GM13976 (cell line): Measurements from ENCODE around the gene SRSF7.
"Not testable (repeated sequence)": the region's sequence is repeated elsewhere in the genome, so short reads cannot be mapped to it uniquely, and the experiment has no call there.

Experiments
- DNase-seq: peaks from one replicate; pipeline ENCODE4 v3.0.0; 2012; ENCODE audit warnings: low spot score
- in situ Hi-C: fragments of 300-500 bp; cut with MboI; formaldehyde crosslinking; loops from one replicate; pipeline ENCODE4 v1.12.0; 2022; ENCODE audit warnings: low sequenced_read_pairs, mixed read lengths, inconsistent platforms; ENCODE audit not compliant: unreplicated experiment
- TF ChIP-seq, protein P1 (sequence below): IDR thresholded peaks from 2 replicates; pipeline ENCODE4 v1.5.1; 2012; ENCODE audit warnings: borderline replicate concordance, mild to moderate bottlenecking; ENCODE audit not compliant: insufficient read depth; ENCODE audit errors: extremely low read depth, missing control alignments, control extremely low read depth

Gene SRSF7

GRCh38 chr2:38704664-38705063, 46.5 kb downstream of the SRSF7 start:
- no peak for DNase-seq
- TF ChIP-seq, protein P1, sequence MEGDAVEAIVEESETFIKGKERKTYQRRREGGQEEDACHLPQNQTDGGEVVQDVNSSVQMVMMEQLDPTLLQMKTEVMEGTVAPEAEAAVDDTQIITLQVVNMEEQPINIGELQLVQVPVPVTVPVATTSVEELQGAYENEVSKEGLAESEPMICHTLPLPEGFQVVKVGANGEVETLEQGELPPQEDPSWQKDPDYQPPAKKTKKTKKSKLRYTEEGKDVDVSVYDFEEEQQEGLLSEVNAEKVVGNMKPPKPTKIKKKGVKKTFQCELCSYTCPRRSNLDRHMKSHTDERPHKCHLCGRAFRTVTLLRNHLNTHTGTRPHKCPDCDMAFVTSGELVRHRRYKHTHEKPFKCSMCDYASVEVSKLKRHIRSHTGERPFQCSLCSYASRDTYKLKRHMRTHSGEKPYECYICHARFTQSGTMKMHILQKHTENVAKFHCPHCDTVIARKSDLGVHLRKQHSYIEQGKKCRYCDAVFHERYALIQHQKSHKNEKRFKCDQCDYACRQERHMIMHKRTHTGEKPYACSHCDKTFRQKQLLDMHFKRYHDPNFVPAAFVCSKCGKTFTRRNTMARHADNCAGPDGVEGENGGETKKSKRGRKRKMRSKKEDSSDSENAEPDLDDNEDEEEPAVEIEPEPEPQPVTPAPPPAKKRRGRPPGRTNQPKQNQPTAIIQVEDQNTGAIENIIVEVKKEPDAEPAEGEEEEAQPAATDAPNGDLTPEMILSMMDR = no peak
- in situ Hi-C loops = no loop called here

- in situ Hi-C loops, DNase-seq: not testable (repeated sequence)
Observed at GRCh38 chr2:38703336-38703735, 47.8 kb downstream of the SRSF7 start.

GRCh38 chr2:38702413-38702812, 48.7 kb downstream of the SRSF7 start:
- no peak for DNase-seq
- TF ChIP-seq, protein P1 = no peak
- in situ Hi-C loops = no loop called here

DNA sequence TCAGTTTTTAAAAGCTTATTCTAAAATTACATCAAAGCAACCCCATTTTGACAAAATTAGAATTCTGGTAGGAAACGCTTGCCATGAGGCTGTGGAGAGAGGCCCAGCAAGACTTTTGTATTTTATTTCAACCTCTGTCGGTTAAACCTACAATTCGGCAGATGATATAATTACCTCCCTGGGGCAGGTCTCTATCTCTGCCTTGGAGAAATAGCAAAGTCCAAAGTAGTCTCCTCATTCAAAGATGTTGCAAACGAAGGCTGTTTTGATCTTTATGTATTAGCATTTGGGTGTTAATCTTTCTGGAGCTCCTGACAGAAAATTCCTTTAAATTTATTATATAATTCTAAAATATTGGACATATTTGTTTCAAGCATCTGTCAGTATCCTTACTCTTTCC, 49.6 kb downstream of the SRSF7 start:
- no peak for DNase-seq
- in situ Hi-C loops = no loop called here
- TF ChIP-seq, protein P1 = no peak

DNA sequence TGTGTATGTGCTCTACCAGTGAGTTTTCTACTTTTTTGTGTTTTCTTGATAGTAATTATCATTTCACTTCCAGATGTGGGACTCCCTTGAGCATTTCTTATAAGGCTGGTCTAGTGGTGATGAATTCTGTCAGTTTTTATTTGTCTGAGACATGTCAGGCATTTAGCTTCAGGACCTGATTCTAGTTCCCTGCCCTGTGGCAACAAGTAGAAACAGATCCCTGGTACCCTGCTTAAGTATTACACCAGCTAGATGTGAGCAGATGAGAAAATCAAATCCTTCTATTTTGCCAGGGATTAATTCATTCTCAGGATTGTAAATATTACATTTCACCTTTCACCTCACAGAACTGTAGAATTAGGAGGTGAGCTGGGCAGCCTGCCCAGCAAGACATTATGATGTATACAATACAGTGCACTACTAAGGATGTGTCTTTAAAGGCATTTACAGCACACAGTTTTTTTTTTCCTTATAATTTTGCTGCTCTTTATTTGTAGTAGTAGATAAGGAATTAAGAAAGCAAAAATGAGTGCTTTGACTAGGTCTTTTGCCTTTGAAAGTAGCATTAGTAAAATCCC, 50.2 kb downstream of the SRSF7 start:
- no peak for DNase-seq
- TF ChIP-seq, protein P1 = no peak
- in situ Hi-C loops = no loop called here

DNA sequence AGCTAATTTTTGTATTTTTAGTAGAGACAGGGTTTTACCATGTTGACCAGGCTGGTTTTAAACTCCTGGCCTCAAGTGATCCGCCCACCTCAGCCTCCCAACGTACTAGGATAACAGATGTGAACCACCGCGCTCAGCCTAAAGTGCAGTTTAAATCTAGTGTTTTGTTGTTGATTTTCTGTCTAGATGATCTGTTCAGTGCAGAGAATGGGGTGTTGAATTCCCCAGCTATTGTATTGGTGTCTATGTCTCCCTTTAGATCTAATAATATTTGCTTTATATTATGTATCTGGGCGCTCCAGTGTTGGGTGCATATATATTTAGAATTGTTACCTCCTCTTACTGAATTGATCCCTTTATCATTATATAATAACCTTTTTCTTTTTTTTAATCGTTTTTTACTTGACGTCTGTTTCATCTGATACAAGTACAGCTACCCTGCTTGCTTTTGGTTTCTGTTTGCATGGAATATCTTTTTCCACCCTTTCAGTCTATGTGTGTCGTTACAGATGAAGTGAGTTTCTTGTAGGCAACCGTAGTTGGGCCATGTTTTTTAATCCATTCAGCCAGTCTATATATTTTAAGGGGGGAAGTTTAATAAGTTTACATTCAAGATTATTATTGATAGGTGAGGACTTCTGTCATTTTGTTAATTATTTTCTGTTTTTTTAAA, 50.9 kb downstream of the SRSF7 start:
- DNase-seq = no peak
- TF ChIP-seq, protein P1 = no peak
- in situ Hi-C loops = no loop called here

DNA sequence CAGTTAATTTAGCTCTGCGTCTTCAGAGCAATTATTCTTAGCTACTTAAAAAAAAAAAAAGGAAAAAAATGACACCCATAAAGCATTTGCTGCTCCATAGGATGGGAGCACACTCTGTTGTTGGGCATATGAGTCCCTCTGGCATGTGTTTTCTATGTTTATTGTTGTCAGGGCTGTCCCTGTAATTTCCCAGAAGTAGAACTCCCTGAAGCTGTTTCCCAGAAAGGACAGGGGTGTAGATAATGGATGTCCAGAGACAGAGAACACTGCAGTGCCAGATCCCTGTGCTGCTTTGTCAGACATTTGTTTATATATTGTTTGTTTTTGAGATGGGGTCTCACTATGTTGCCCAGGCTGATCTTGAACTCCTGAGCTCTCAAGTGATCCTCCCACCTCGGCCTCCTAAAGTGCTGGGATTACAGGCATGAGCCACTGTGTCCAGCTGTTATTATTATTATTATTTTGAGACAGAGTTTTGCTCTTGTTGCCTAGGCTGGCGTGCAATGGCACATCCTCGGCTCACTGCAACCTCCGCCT, 52.6 kb downstream of the SRSF7 start:
- DNase-seq = no peak
- in situ Hi-C loops = no loop called here
- TF ChIP-seq, protein P1 = no peak
